GM18511 (cell line): ENCODE measurements around the gene TMEM52B.
"Not testable (repeated sequence)": the region's sequence is repeated elsewhere in the genome, so short reads cannot be mapped to it uniquely, and the experiment has no call there.

Source experiments
- ATAC-seq: cut with Tn5 transposase; IDR thresholded peaks from one replicate; pipeline ENCODE4 v1.9.1; 2021; ENCODE audit warnings: mild to moderate bottlenecking, moderate library complexity; ENCODE audit not compliant: unreplicated experiment

Gene TMEM52B

DNA sequence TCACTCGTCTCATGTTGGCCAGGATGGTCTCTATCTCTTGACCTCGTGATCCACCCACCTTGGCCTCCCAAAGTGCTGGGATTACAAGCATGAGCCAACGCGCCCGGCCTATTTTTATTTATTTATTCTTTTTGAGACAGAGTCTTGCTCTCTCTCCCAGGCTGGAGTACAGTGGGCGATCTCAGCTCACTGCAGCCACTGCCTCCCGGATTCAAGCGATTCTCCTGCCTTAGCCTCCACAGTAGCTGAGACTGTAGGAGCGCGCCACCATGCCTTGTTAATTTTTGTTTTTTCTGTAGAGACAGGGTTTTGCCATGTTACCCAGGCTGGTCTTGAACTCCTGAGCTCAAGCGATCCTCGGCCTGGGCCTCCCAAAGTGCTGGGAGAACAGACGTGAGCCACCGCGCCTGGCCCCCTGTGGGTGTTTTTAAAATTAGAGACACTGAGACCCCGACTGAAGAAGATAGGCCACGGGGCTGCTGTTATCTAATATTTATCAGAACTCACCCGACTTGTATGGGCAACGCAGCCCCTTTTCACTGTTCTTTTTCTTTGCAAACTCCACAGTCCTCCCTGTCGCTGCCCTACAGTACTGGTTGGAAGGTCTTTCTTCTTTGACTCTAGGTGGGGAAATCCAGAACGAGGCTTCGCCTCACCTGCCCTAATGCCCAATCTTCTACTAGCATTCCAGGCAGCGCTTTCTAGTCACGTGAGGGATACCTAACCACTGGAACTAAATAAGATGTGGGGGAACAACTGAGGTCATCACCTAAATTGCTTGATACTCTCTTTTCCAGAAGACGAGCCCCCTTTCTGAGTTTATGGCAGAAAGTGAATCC is 32.5 kb downstream of the TMEM52B start:
- ATAC-seq, result no peak

GRCh38 chr12:10211940-10212738 is 33.3 kb downstream of the TMEM52B start:
- ATAC-seq, result peak; percentile 71

DNA sequence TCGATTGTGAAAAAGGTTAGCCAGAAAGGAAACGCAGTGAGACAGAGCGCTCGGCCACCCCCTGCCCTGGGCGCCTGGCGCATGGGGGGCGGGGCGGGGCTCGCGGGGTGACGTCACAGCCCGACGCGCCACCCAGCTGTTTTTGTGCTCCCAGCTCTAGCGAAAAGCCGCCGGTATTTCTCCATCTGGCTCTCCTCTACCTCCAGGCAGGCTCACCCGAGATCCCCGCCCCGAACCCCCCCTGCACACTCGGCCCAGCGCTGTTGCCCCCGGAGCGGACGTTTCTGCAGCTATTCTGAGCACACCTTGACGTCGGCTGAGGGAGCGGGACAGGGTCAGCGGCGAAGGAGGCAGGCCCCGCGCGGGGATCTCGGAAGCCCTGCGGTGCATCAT is 33.9 kb downstream of the TMEM52B start, which contains the start of gene GABARAPL1:
GABARAPL1 (plus strand) TSS at position 139 of the 393 bp plus-strand sequence; CDS start at position 392, 253 bp downstream.
- peak; percentile 68 for ATAC-seq

GRCh38 chr12:10213168-10214135 is 34.6 kb downstream of the TMEM52B start:
- ATAC-seq, result peak; percentile 63

- ATAC-seq, result no peak
Measured at GRCh38 chr12:10214136-10214894, 35.5 kb downstream of the TMEM52B start.

DNA sequence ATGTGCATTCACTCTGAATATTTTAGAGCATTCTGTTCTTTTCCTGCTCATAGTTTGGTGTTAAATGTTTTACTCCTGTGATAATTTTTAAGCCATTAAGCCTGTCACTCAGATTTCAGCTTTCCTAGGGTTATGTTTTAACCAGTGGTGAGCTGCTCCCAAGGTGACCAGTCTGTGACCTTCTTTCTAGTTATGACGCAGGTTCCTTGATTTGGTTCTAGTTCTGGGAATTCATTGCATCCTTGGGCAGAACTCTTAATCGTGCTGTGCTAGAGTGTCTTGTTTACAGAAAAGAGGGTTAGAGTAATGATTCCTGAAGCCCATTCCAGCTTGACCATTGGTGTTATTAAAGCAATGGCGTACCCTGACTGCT is 36.0 kb downstream of the TMEM52B start:
- no peak for ATAC-seq

DNA sequence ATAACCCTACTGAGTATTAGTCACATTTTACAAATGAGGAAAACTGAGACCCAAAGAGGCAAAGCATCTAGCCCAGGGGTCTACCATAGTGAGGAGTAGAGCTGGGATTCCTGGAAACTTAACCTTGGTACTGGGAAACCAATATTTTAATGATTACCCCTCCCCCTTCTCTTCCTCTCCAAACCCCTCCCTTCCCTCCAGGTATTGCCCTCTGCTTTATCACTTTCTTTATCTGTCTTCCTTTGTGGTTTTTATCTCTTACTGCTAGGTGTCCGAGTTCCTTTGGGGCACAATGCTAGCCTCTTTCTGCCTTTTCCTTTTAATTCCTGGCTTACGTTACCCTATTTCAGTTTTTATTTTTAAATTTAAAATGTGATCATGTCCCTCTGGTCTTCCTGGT is 36.6 kb downstream of the TMEM52B start:
- ATAC-seq, result no peak

- ATAC-seq, result not testable (repeated sequence)
Measured at GRCh38 chr12:10215946-10216345, 37.1 kb downstream of the TMEM52B start.

GRCh38 chr12:10218021-10218420 is 39.2 kb downstream of the TMEM52B start:
- no peak for ATAC-seq

GRCh38 chr12:10220398-10221077 is 41.7 kb downstream of the TMEM52B start:
- ATAC-seq, result no peak

GRCh38 chr12:10221846-10222245 is 43.0 kb downstream of the TMEM52B start:
- ATAC-seq, result no peak

DNA sequence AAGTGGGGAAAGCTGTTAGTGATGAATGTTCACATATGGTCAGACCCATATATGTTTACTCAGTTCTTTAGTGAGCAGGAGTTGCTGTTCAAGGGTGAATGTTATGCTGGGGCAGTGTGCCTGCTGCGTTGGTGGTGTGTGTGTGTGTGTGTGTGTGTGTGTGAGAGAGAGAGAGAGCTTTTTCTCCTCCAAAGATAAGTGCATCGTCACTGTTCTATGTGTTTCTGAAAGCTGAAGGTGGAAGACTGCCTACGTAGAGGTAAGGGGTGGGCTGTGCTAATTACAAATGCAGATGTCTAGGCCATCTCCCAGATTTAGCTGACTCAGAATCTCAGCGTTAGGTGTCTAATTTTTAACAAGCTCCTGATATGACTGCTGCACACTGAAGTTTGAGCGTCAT is 44.4 kb downstream of the TMEM52B start:
- ATAC-seq, result no peak

- not testable (repeated sequence) for ATAC-seq
Measured at GRCh38 chr12:10225426-10225825, 46.6 kb downstream of the TMEM52B start.

GRCh38 chr12:10226086-10226485 is 47.3 kb downstream of the TMEM52B start:
- ATAC-seq, result no peak

GRCh38 chr12:10226731-10227130 is 47.9 kb downstream of the TMEM52B start:
- no peak for ATAC-seq

- no peak for ATAC-seq
Measured at GRCh38 chr12:10227648-10228047, 48.8 kb downstream of the TMEM52B start.

GRCh38 chr12:10234562-10234961 is 55.7 kb downstream of the TMEM52B start:
- no peak for ATAC-seq

- no peak for ATAC-seq
Measured at GRCh38 chr12:10235761-10236631, 57.2 kb downstream of the TMEM52B start.
